Ishikawa (cell line): ENCODE data around the gene DIS3L2.

Source experiments
- CEBPB ChIP-seq: IDR thresholded peaks from 2 replicates; pipeline ENCODE4 v1.6.1; 2012
- CREB1 ChIP-seq: IDR thresholded peaks from 2 replicates; pipeline ENCODE4 v1.6.1; 2012; ENCODE audit warnings: low read depth
- EGR1 ChIP-seq: IDR thresholded peaks from 2 replicates; pipeline ENCODE4 v1.6.1; 2012
- EP300 ChIP-seq: IDR thresholded peaks from 2 replicates; pipeline ENCODE4 v1.6.1; 2012; ENCODE audit warnings: borderline replicate concordance
- FOXM1 ChIP-seq: IDR thresholded peaks from 2 replicates; pipeline ENCODE4 v1.6.1; 2012; ENCODE audit warnings: low read depth, borderline replicate concordance
- MAX ChIP-seq: IDR thresholded peaks from 2 replicates; pipeline ENCODE4 v1.6.1; 2012
- NFIC ChIP-seq: IDR thresholded peaks from 2 replicates; pipeline ENCODE4 v1.6.1; 2012
- RAD21 ChIP-seq: IDR thresholded peaks from 2 replicates; pipeline ENCODE4 v1.6.1; 2012; ENCODE audit warnings: low read depth
- REST ChIP-seq: IDR thresholded peaks from 2 replicates; pipeline ENCODE4 v1.6.1; 2012; ENCODE audit warnings: low read depth, mild to moderate bottlenecking
- TAF1 ChIP-seq: IDR thresholded peaks from 2 replicates; pipeline ENCODE4 v1.6.1; 2012; ENCODE audit warnings: low read depth, mild to moderate bottlenecking
- TCF12 ChIP-seq: IDR thresholded peaks from 2 replicates; pipeline ENCODE4 v1.6.1; 2012; ENCODE audit warnings: low read depth
- TEAD4 ChIP-seq: IDR thresholded peaks from 2 replicates; pipeline ENCODE4 v1.6.1; 2012
- USF1 ChIP-seq: IDR thresholded peaks from 2 replicates; pipeline ENCODE4 v1.6.1; 2012
- YY1 ChIP-seq: IDR thresholded peaks from 2 replicates; pipeline ENCODE4 v1.6.1; 2012; ENCODE audit warnings: low read depth
- ZBTB7A ChIP-seq: IDR thresholded peaks from 2 replicates; pipeline ENCODE4 v1.6.1; 2012; ENCODE audit warnings: low read depth

DIS3L2 gene

GRCh38 chr2:232255033-232255432 lies 293.5 kb downstream of the DIS3L2 start:
- TF ChIP-seq FOXM1 (no peak), USF1 (no peak), EP300 (no peak), CEBPB (no peak), RAD21 (no peak), ZBTB7A (no peak), TEAD4 (no peak), TCF12 (no peak), REST (no peak), MAX (no peak), NFIC (no peak), YY1 (no peak), CREB1 (no peak), EGR1 (no peak)

- TF ChIP-seq YY1 = no peak
- TF ChIP-seq FOXM1 = no peak
- TF ChIP-seq NFIC = no peak
- no peak for TF ChIP-seq TEAD4
- no peak for TF ChIP-seq MAX
- TF ChIP-seq RAD21 = no peak
- no peak for TF ChIP-seq REST
- TF ChIP-seq USF1 = no peak
- TF ChIP-seq EP300 = no peak
- TF ChIP-seq CREB1 = no peak
Measured at GRCh38 chr2:232260075-232260474, 298.6 kb downstream of the DIS3L2 start.

- no peak for TF ChIP-seq FOXM1
- TF ChIP-seq MAX = no peak
- no peak for TF ChIP-seq CEBPB
- TF ChIP-seq ZBTB7A = no peak
- no peak for TF ChIP-seq TCF12
- TF ChIP-seq REST = no peak
- no peak for TF ChIP-seq EP300
- TF ChIP-seq RAD21 = no peak
- no peak for TF ChIP-seq CREB1
- TF ChIP-seq YY1 = no peak
- TF ChIP-seq TAF1 = no peak
- TF ChIP-seq TEAD4 = no peak
- TF ChIP-seq NFIC = no peak
- no peak for TF ChIP-seq USF1
Measured at GRCh38 chr2:232261776-232262175, 300.3 kb downstream of the DIS3L2 start.

GRCh38 chr2:232263295-232263694 lies 301.8 kb downstream of the DIS3L2 start:
- TF ChIP-seq MAX (no peak), YY1 (no peak), FOXM1 (no peak), TEAD4 (no peak), CREB1 (no peak), TCF12 (no peak), REST (no peak)
